ENCODE measurements around the gene RHEX.
A peak's percentile ranks its signal among the peaks of the same experiment; 100 is the strongest.

Gene RHEX

DNA sequence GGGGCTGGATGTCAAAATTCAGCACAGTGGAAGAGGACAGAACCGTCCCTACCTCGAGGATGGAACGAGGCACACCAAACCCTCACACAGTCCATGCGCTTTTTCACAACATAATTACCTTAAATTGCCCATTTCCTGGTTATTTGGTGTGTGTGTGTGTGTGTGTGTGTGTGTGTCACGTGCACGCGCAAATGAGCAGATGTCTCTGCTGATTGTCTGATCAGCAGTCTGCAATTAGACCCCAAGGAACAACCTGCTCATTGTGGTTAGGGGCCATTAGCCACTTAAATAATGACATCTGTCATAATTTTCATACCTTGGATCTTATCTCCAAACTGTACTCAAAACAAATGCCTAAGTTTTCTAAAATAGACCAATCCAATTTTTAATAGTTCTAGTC lies 41.1 kb downstream of the RHEX start:
- no peak for DNase-seq (ENCODE audit: low spot score)

GRCh38 chr1:206097381-206097780 lies 44.4 kb downstream of the RHEX start:
- no peak for DNase-seq (ENCODE audit: low spot score)

DNA sequence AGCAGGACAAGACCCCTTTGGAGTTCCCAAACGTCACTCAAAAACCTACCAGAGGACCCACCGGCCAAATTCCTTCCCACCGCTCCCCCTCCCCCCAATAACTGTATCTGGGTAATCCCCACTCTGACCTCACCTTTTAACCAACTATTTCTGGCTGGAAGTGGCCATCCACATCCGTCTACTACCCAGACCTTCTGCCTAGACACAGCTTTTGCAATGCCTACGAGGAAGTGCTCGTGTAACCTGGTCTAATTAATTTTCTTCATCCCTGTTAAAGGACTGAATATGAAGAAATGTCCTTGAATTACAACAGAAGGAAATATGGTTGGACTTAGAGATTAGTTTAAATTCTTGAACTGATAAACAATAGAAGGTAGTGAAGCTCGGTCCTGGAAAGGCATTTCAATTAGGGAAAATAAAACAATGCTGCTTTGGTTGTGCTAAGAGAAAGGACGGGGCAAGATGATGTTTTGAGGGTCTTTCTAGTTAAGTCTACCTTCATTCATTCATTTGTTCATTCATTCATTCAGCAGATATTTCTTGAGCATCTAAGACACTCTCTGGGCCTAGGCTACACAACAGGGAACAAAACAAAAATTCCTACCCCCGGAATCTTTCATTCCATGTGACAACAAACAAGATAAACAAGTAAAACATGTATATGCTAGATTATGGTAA lies 45.4 kb downstream of the RHEX start:
- no peak for DNase-seq (ENCODE audit: low spot score)

DNA sequence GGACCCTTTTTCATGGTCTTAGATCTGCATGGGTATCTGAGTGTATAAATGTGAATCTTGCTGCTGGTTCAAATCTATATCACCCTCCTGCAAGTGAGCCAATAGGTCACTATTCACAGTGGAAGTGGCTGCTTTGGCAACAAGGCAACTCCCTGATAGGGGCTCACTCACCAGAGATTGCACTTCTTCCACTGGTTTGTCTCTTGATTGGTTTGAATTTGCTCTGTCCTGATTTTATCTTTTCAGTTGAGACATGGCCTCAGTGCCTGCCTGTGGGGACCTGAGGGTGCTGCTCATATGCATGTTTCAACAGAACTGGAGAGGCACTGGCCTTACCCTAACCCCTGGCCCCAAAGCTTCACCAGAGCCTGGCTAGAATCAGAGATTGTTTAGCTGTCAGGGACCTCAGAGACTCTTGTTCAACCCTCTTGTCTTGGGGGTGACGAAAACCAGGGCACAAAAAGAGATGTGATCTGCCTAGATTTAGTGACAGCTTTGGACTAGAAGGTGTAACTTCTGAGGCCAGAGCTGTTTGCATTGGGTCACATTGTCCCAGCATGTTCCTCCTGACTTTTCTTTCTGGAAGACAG lies 47.3 kb downstream of the RHEX start:
- DNase-seq (ENCODE audit: low spot score) = no peak

- DNase-seq (ENCODE audit: low spot score) = no peak
Observed at GRCh38 chr1:206101351-206102045, 48.5 kb downstream of the RHEX start.

DNA sequence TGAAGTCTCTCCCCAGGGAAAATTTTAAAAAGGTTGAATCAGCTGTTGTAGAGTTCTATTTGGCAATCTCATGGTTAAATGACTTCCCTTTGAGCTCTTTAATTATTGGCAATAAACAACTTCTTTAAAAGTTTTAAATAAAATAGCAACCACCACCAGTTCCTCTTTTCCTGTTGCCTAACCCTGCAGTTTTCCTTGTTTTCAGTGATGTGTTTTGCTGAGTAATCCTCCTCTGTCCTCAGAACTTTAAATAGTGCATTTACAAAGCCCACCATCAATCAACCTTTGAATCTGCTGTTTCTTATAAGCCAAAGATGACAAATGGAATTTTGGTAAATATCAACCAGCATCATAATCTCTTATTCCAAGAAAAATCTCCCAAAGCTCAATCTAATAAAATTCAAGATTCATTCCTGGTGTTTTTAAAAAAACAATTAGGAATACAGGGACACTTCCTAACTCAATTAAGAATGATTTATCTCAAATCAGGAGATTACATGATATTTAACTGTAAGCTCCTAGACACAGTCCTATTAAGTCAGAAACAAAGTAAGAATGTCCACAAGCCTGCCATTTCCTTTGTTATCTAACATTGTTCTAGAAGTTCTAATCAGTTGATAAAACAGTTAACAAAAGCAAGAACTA lies 49.4 kb downstream of the RHEX start:
- DNase-seq (ENCODE audit: low spot score) = no peak

DNA sequence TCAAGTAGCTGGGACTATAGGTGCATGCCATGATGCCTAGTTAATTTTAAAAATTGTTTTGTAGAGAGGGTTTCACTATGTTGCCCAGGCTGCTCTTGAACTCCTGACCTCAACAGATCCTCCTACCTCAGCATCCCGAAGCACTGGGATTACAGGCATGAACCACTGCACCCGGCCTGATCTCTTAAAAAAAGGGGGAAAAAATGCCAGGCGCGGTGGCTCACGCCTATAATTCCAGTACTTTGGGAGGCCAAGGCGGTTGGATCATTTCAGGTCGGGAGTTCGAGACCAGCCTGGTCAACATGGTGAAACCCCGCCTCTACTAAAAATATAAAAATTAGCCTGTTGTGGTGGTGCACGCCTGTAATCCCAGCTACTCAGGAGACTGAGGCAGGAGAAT lies 51.0 kb downstream of the RHEX start:
- no peak for DNase-seq (ENCODE audit: low spot score)

GRCh38 chr1:206105464-206105995 lies 52.6 kb downstream of the RHEX start:
- DNase-seq (ENCODE audit: low spot score) = no peak

- DNase-seq (ENCODE audit: low spot score) = peak; percentile 87
Observed at GRCh38 chr1:206106328-206107167, 53.6 kb downstream of the RHEX start.

DNA sequence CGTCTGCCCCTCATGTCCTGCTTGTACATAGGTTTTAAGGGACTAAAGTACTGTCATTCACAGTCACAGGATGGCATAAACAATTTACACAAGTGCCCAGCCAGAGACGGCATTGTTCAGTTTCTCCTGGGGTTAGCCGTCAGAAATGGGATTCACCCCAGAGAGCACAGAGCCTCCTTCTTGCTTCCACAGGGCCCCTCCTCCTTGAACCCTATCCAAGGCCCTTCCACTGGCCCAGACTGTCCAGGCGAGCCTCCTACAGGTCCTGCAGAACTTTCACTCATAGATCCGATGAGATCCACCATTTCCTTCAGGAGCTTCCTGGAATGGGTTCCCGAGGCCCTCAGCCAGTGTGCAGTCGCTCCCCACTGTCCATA lies 54.2 kb downstream of the RHEX start:
- no peak for DNase-seq (ENCODE audit: low spot score)

GRCh38 chr1:206108635-206109034 lies 55.7 kb downstream of the RHEX start:
- no peak for DNase-seq (ENCODE audit: low spot score)

DNA sequence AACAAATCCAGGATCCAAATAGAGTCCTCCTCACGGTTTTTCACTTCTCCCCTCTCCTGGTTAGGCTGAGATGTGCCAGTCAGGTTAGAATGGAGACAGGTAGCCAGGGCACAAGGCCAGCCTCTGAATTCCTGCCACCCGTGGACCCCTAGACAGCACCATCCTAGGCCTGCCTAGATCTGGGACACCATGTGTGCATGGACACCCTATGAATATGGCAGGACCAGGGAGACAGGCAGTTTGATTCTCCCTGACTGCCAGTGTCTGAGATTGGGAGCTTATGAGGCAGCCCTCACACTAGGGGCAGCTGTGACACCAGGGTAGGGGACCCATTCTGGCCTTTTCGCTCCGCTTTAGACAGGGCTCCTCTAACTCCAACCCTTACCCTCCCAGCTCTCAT lies 56.7 kb downstream of the RHEX start:
- DNase-seq (ENCODE audit: low spot score) = no peak

- no peak for DNase-seq (ENCODE audit: low spot score)
Observed at GRCh38 chr1:206110161-206110560, 57.2 kb downstream of the RHEX start.

- no peak for DNase-seq (ENCODE audit: low spot score)
Observed at GRCh38 chr1:206110820-206111219, 57.8 kb downstream of the RHEX start.

DNA sequence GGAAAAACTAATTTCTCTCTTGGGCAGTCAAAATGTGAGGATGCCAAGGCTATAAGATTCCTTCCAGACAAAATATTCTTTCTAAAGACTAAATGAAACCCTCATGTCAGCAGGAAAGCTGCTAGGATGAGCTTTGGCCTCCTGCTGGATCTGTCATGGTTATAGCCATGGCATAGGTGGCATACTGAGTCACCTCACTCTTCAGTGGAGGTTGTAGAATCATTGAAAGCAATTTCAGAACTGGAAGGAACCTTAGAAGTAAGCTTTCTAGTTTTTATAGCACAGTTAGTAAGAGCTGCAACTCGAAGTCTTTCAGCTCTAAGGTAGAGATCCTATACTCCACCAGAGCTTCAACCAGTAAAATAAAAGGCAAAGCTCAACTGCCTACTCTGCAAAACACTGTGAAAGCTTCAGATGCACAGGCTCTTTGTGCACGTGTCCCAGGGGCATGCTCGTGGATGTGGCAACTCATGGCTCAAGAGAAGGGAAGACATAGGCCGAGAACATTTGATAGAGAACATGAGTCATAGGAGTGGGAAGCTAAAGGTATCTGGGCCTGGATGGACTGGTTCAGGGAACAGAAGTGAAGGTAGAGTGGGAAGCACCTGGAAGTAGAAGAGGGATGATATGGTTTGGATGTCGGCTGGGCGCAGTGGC lies 58.4 kb downstream of the RHEX start:
- no peak for DNase-seq (ENCODE audit: low spot score)

DNA sequence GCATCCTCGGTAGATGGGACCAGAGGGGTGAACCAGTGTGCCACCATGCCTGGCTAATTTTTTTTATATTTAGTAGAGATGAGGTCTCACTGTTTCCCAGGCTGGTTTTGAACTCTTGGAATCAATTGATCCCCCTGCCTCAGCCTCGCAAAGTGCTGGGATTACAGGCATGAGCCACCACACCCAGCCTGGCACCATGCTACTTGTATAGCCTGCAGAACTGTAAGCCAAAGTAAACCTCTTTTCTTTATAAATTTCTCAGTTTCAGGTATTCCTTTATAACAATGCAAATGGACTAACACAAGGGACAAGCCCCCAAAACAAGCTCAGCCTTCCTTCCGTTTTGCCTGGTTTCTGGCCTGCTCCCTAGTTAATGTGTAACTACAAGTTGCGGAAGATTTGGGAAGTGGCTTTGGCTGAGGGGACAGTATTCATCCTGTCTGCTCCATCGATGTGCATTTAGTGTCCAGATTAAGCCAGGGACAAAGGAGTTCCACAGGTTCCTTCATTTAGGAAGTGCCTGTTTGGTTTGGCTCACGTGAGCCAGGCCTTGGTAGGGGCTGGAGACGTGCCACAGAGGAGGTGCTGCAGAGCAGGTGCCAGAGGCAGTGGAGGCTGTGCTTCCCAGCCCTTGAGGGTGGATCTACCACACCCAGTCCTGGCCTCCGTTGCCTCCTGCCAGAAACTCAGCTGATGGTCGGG lies 59.8 kb downstream of the RHEX start:
- DNase-seq (ENCODE audit: low spot score) = no peak

DNA sequence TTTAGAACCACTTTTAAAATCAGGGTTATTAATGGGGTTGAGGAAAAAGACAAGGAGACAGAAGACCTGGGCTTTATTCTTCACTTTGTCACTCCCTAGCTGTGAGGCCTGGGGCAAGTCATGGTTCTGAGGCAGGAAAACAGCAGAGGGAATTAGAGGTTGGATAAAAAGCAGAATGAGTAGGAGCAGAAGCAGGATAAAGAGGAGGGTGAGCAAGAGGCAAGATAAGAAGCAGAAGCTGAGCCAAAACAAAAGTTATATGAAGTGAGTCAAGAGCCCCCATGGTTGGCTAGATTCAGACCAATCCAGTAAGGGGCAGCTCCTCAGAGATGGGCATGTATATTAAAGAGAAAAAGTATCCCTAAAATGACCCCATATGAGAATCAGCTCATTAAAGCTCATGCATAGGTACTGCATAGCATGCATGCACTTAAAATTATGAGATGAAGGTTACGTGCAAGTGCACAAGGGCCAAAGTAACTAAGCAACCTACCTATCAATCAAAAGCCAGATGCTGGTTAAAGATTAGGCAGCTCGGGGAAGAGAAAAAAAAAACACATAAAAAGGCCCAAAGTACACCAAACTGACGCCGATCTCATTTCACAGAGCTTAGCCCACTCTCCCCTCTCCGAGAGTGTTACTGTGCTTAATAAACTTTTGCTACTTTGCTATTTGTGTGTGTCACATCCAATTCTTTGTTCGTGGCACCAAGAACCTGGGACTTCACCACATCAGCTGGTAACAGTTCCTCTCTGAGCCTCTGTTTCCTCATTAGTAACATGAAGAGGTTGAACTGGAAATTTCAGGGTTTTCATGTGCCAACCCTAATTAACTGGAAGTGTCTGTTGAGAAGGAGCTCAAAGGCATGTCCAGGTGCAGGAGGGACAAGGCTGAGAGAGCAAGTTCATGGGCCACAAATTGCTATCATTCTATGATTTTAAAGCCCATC lies 62.0 kb downstream of the RHEX start:
- no peak for DNase-seq (ENCODE audit: low spot score)

DNA sequence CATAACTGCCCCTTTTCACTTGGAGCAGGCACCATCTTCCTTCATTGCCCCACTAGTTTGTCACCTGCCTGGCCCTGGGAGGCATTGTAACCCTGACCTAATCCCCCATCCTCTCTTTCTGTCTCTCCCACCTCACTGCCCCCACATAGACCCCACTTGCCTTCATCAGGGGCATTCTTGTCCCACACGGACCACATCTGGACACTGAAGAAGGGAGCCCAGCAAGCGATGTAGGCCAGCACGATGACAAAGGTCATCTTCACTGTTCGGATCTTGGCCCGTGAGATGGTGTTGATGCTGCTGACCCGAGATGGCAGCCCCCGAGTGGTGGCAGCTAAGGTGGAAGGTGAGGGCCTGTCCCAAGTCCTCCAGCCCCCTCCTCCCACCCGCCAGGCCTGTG lies 62.8 kb downstream of the RHEX start:
- no peak for DNase-seq (ENCODE audit: low spot score)

- no peak for DNase-seq (ENCODE audit: low spot score)
Observed at GRCh38 chr1:206116191-206116872, 63.4 kb downstream of the RHEX start.

Data from left forelimb (tissue), 1 donor.